Right kidney (tissue), 1 donor: ENCODE data around the gene THSD4.
"Not testable (repeated sequence)": the region's sequence is repeated elsewhere in the genome, so short reads cannot be mapped to it uniquely, and the experiment has no call there.

Source experiments
- DNase-seq: peaks from one replicate; pipeline ENCODE4 v3.0.0-alpha.2; 2016

The THSD4 gene

DNA sequence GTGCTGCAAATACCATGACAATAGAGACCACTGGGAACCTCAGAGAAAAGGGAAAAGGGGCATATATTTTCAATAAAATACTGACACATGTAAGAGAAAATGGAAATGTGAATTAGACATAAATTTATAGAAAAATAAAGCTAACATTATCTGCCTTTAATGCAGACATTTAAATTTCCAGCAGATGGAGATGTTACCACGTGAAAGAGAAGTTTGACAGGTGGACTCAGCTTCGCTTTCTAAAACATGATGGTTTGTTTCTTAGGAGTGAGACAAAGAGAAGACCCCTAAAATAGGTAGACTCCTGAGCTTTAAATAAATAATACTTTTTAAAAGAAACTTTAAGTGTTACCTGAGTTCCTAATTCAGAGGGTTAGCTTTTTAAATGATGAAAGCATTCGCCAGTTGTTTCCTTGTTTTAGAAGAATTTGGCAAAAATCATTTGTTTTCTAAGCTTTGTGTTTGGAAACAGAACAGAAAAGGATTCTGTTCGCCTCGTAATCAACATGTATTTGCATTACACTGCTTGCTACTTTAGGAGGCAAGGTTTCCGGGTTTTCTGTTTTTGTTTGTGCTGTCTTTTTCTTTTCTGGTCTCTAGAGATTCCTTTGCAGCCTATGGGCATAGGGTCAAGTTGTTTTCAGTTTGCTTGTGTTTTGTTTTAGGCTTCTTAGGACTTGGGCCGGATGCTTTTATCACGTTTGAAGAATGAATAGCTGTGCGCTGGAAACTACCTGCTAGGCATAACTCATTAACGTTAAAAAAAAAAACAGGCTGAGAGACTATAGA lies 271.4 kb downstream of the THSD4 start:
- DNase-seq = peak; percentile 51

DNA sequence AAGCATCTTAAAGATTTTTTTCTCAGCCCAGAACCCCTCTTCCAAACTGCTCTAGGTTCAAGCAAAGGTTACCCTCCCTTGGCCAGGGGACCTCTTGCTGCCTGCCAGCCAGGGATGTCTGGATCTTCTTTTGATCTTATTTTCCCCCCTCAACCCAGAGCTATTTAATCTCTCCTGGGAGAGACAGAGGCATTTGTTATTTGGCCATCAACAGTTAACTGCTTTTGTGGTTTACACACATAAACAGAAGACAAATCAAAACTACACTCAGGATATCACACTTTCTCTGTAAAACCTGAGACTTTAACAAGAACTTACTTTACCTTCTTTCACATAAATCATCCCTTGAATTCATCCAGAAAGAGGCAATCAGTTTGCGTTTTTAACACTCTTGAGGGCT lies 272.5 kb downstream of the THSD4 start:
- no peak for DNase-seq

DNA sequence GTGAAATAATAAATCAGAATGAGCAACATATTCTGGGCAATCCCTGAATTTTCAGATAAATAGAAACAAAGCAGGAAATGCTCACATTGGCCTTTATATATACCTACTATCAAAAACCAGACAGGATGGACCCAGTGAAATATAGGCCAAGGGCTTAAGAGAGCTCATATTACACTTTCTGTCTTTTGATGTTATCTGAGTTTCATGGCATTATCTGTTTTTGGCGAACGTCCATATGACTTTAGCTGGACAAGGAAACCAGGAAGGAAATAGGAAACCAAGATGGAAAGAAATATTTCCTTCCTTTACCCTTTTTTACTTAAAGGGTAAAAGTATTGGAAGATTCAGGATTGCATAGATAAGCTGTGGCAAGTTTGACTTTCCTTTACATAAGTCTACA lies 274.8 kb downstream of the THSD4 start:
- DNase-seq = no peak

DNA sequence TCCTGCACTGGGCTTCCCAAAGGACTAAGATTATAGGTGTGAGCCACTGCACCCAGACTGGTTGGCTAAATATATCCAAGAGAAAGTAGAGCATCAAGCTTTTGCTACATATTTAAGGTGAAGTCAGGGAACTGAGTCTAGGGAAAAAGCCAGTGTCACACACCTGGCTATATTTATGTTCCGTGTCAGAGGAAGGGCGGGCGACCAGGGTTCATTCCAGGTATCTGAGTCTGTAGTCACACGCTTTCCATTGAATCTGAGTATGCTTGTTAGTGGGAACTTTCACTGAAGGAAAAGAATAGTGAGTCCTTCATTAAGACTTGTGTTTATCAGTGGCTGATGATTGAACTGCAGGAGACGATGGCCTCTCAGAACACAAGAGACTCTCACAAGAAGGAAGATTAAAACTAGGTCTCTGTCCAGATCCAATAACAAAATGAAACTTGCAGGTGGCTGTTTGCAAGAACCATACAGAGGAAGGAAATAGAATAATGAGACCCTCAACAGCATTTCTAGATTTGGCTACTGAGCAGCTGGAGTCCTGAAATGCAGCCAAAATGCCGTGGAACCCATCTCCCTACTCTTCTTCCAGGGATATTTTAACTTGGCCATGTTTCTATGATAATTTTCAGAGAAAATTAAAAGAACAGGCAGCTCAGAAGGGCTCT lies 276.3 kb downstream of the THSD4 start:
- no peak for DNase-seq

GRCh38 chr15:71392861-71393283 lies 277.6 kb downstream of the THSD4 start:
- DNase-seq = no peak

DNA sequence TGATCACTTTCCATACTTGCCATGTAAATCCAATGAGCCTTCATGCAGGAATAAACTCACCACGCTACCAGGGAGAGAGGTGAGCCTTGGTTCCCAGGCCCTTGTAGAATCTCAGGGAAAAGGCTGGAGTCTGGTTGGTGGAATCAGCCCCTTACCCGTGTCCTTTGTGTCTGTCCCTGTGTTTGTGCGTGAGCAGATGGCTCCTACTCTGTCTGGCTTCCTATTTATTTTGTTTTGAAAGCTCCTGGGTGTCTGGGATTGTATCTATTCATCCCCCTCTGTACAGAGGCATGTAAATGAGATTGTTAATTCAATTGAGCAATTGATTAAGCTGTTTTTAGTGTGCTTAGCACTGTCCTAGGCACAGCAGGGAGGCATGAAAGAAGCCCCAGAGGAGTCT lies 278.1 kb downstream of the THSD4 start:
- no peak for DNase-seq

- DNase-seq = no peak
These were observed 281.4 kb downstream of the THSD4 start for GRCh38 chr15:71396536-71397125.

DNA sequence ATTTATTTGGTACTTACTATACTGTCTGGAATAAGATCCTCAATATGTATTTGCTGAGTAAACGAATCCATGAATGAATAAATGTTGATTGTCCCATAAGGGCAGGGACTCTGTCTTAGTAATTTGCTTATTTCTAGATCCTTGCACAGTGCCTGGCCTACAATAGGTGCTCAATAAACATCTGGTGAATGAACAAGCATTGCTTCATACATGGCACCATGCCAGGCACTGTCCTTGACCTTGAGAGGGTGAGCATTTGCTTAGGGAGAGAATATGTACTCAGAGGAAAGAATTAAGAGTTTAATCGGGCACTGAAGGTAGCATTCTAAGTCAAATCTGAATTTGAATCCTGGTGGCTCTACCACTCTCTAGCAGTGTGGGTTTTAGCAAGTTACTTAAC lies 282.1 kb downstream of the THSD4 start:
- no peak for DNase-seq

GRCh38 chr15:71400294-71400693 lies 285.0 kb downstream of the THSD4 start:
- no peak for DNase-seq

DNA sequence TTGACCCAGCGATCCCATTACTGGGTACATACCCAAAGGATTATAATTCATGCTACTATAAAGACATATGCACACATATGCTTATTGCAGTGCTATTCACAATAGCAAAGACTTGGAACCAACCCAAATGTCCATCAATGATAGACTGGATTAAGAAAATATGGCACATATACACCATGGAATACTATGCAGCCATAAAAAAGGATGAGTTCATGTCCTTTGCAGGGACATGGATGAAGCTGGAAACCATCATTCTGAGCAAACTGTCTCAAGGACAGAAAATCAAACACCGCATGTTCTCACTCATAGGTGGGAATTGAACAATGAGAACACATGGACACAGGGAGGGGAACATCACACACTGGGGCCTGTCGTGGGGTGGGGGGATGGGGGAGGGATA lies 286.5 kb downstream of the THSD4 start:
- DNase-seq = not testable (repeated sequence)

DNA sequence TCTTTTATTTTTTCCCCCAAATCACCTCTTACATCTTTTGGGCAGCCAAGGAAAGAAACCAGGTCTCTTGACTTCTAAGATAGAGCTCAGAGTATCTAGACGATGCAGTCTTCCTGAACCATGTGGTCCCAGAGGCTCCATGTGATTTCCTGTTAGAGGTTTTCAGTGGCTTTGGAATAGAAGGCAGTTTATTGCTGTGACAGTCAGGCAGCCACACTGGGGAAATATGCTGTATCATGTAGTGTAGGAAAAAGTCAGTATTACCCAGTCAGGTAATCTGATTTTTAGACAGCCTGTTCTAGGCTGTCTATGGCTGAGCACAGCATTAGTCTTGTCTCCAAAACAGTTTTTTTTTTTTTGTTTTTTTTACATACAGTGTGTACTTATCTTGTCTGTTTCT lies 294.3 kb downstream of the THSD4 start:
- DNase-seq = no peak

GRCh38 chr15:71410347-71410746 lies 295.1 kb downstream of the THSD4 start:
- no peak for DNase-seq

DNA sequence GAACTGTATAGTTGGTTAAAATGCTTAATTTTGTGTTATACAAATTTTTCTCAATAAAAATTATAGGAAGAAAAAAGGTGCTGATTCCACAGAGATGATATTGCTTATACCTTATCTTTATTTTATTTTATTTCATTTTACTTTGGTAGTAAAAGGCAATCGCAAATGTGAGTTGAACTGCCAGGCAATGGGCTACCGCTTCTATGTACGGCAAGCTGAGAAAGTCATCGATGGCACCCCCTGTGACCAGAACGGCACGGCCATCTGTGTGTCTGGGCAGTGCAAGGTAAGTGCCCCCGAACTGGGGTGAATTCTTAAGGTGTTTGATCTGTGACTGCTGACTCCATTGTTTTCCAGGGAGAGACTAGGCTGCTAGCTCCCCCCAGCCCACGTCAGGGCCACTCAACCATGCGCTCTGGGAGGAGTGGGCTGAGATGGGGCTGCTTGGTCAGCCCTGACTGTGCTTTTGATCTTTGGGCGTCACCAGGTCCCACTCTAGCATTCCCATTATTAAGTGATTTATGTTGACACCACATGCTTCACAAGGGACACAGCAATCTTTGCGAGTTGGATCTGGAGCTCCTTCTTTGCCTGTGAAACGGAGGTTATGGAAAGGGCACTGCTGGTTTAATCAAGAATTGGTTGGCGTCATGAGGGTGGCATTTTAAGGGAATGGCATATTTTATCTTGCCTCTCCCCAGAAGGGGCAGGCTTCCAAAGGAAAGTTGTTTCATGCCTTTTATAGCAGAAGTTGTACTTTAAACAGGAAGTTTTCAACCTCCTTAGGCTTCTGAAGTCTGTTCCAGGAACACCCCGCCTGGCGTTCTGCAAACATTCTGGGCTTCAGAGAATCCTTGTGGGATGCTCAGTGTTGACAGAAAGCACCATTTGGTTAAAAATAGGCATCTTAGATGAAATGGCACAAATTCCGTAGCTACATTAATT lies 296.5 kb downstream of the THSD4 start:
- DNase-seq = peak; percentile 69

DNA sequence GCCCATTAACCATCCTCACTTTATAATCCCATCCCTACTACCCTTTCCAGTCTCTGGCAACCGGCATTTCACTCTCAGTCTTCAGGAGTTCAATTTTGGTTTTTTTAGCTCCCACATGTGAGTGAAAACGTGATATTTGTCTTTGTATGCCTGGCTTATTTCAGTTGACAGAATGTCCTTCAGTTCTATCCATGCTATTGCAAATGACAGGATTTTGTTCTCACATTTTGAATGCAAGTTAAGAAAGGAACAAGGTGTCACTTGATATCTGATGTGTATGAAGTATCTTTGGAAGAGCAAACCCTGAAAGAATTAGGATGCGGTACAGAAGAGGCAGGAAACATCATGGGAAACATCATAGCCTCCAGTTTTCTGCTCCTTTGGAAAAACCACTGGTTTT lies 298.1 kb downstream of the THSD4 start:
- DNase-seq = no peak

GRCh38 chr15:71414853-71415252 lies 299.6 kb downstream of the THSD4 start:
- DNase-seq = no peak

GRCh38 chr15:71422530-71423259 lies 307.4 kb downstream of the THSD4 start:
- no peak for DNase-seq

- no peak for DNase-seq
These were observed 309.5 kb downstream of the THSD4 start for GRCh38 chr15:71424765-71425164.

GRCh38 chr15:71425388-71425787 lies 310.1 kb downstream of the THSD4 start:
- DNase-seq = no peak

DNA sequence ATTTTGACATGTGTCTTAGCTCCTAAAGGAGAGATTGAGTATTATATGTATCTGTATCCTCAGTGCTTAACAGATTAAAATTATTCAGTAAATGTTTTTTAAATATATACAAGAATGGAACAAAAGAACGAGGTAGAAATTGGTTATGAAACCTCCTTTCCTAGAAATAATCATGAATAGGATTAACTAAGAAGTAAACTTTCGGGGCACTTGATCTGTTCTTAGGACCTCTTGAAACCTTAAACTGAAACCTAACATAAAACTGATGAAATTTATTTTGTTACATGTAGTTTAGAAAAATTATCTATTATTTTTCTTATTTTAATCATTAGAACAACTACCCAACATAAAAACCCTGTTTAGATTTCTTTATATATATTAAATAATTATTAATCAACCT lies 311.5 kb downstream of the THSD4 start:
- DNase-seq = no peak

GRCh38 chr15:71430782-71431181 lies 315.5 kb downstream of the THSD4 start:
- DNase-seq = no peak
